ENCODE measurements around the gene MARCHF5.

DNA sequence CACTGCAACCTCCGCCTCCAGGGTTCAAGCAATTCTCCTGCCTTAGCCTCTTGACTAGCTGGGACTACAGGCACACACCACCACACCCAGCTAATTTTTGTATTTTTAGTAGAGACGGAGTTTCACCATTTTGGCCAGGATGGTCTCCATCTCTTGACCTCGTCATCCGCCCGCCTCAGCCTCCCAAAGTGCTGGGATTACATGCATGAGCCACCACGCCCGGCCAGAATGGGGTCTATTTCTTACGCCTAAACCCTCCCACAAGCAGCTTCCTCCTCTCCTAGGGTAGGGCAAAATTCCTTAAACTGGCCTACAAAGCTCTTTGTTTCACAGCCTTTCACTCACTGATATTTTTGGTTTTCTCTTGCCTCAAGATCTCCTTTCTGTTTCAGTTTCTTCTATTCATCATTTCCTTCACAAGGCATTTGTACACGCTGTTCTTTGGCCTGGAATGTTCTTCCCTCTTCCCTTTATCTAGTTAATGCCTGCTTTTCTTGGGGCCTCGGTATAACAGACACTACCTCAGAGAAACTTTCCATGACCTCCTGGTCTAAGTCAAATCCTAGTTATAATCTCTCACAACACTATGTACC, 6.8 kb upstream of the MARCHF5 start:
- TF ChIP-seq ZNF263 (CRISPR knock-in tag; IDR thresholded peaks at IDR 0.05; ENCODE audit: low read depth): no peak
- no peak for TF ChIP-seq CTCF (IDR thresholded peaks at IDR 0.05)
- TF ChIP-seq, protein P1, sequence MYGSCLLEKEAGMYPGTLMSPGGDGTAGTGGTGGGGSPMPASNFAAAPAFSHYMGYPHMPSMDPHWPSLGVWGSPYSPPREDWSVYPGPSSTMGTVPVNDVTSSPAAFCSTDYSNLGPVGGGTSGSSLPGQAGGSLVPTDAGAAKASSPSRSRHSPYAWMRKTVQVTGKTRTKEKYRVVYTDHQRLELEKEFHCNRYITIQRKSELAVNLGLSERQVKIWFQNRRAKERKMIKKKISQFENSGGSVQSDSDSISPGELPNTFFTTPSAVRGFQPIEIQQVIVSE (CRISPR knock-in tag; IDR thresholded peaks at IDR 0.05; ENCODE audit: borderline replicate concordance): no peak
- no peak for TF ChIP-seq RELA (CRISPR knock-in tag; IDR thresholded peaks at IDR 0.05; ENCODE audit: borderline replicate concordance)
